Osteoblast (primary cell): ENCODE data around the gene UBE2H. TPM values are rescaled to one million over a fixed set of nuclear protein-coding genes. Genes with fewer than 3 reads are reported as not detected.
"Not testable (repeated sequence)": the region's sequence is repeated elsewhere in the genome, so short reads cannot be mapped to it uniquely, and the experiment has no call there.

ENCODE experiments used
- DNase-seq: peaks from one replicate; pipeline ENCODE4 v3.0.0; 2011; ENCODE audit warnings: low spot score, mixed read lengths; ENCODE audit not compliant: insufficient read length; ENCODE audit errors: missing footprints
- H2AFZ ChIP-seq: 2 replicates; pipeline ENCODE4 v1.6.0; 2011; ENCODE audit warnings: mild to moderate bottlenecking, low read length
- H3K27ac ChIP-seq: 2 replicates; pipeline ENCODE4 v1.5.1; 2011; ENCODE audit warnings: mild to moderate bottlenecking, low read depth, low read length, moderate library complexity
- H3K27me3 ChIP-seq: 2 replicates; pipeline ENCODE4 v1.6.0; 2012; ENCODE audit warnings: mild to moderate bottlenecking, control low read depth, inconsistent platforms, low read length, moderate library complexity; ENCODE audit not compliant: insufficient read depth
- H3K36me3 ChIP-seq: 2 replicates; pipeline ENCODE4 v1.5.1; 2011; ENCODE audit warnings: mild to moderate bottlenecking, low read length, control low read depth, moderate library complexity; ENCODE audit not compliant: insufficient read depth
- H3K4me1 ChIP-seq: 2 replicates; pipeline ENCODE4 v1.5.1; 2011; ENCODE audit warnings: mild to moderate bottlenecking, low read length, control low read depth, moderate library complexity; ENCODE audit not compliant: insufficient read depth
- H3K4me2 ChIP-seq: 2 replicates; pipeline ENCODE4 v1.6.0; 2011; ENCODE audit warnings: mild to moderate bottlenecking, low read length; ENCODE audit not compliant: insufficient read depth
- H3K4me3 ChIP-seq: fragments of 200-600 bp; sonication (generic); 3 replicates; pipeline ENCODE4 v1.5.1; 2012; ENCODE audit warnings: mild to moderate bottlenecking, low read length, inconsistent platforms; ENCODE audit not compliant: insufficient read depth
- H3K79me2 ChIP-seq: 2 replicates; pipeline ENCODE4 v1.6.0; 2012; ENCODE audit warnings: mild to moderate bottlenecking, low read length, control low read depth, inconsistent platforms; ENCODE audit not compliant: insufficient read depth
- H3K9me3 ChIP-seq: 2 replicates; pipeline ENCODE4 v1.5.1; 2011; ENCODE audit warnings: low read depth, low read length, control low read depth
- H4K20me1 ChIP-seq: 2 replicates; pipeline ENCODE4 v1.6.0; 2012; ENCODE audit warnings: mild to moderate bottlenecking, low read length, control low read depth; ENCODE audit not compliant: insufficient read depth
- CTCF ChIP-seq: IDR thresholded peaks from 2 replicates; pipeline ENCODE4 v1.5.1; 2011; ENCODE audit warnings: mild to moderate bottlenecking, low read depth, low read length, moderate library complexity; ENCODE audit errors: extremely low read depth
- total RNA-seq: library from RNA; depleted of rRNA; stranded (reverse); fragments of >200 nt; gene quantifications from 2 replicates; pipeline ENCODE4 v1.2.3, GENCODE V29; 2012

Gene UBE2H
- total RNA-seq, 1 donor: 61.2 TPM

- H3K4me2 ChIP-seq: peak overlapping the region; percentile 83
Observed at GRCh38 chr7:129828989-129829736, 123.6 kb downstream of the UBE2H start.

GRCh38 chr7:129828078-129828762, 124.5 kb downstream of the UBE2H start:
- peaks cover 6% of the 10 kb centered on the region for H3K36me3 ChIP-seq
- no peak overlapping the region for H2AFZ ChIP-seq
- H3K27ac ChIP-seq: no peak overlapping the region
- no peak overlapping the region for H3K4me3 ChIP-seq
- no peaks in the 10 kb centered on the region for H3K79me2 ChIP-seq
- H3K4me1 ChIP-seq: peaks cover 28% of the 10 kb centered on the region
- no peaks in the 10 kb centered on the region for H3K27me3 ChIP-seq
- no peaks in the 10 kb centered on the region for H4K20me1 ChIP-seq
- TF ChIP-seq CTCF: no peak
- H3K9me3 ChIP-seq: no peaks in the 10 kb centered on the region
- no peak for DNase-seq
- H3K4me2 ChIP-seq: no peak overlapping the region

More at GRCh38 chr7:129828989-129829736, 123.6 kb downstream of the UBE2H start:
- H3K27ac ChIP-seq: peak overlapping the region; percentile 93
- H3K9me3 ChIP-seq: no peaks in the 10 kb centered on the region
- H3K27me3 ChIP-seq: no peaks in the 10 kb centered on the region
- H3K4me3 ChIP-seq: no peak overlapping the region
- H3K36me3 ChIP-seq: peaks cover 11% of the 10 kb centered on the region
- no peaks in the 10 kb centered on the region for H4K20me1 ChIP-seq
- H3K79me2 ChIP-seq: no peaks in the 10 kb centered on the region
- TF ChIP-seq CTCF: no peak
- no peak for DNase-seq
- no peak overlapping the region for H2AFZ ChIP-seq
- peaks cover 28% of the 10 kb centered on the region for H3K4me1 ChIP-seq

GRCh38 chr7:129827467-129827990, 125.2 kb downstream of the UBE2H start:
- no peak overlapping the region for H2AFZ ChIP-seq
- no peaks in the 10 kb centered on the region for H3K27me3 ChIP-seq
- H3K9me3 ChIP-seq: no peaks in the 10 kb centered on the region
- H3K36me3 ChIP-seq: peaks cover 6% of the 10 kb centered on the region
- no peak overlapping the region for H3K4me3 ChIP-seq
- no peak overlapping the region for H3K27ac ChIP-seq
- no peaks in the 10 kb centered on the region for H4K20me1 ChIP-seq
- no peak for TF ChIP-seq CTCF
- no peaks in the 10 kb centered on the region for H3K79me2 ChIP-seq
- peaks cover 28% of the 10 kb centered on the region for H3K4me1 ChIP-seq
- H3K4me2 ChIP-seq: no peak overlapping the region
- no peak for DNase-seq

GRCh38 chr7:129826895-129827294, 125.9 kb downstream of the UBE2H start:
- not testable (repeated sequence) for H3K9me3 ChIP-seq, H4K20me1 ChIP-seq, H3K27ac ChIP-seq, H3K79me2 ChIP-seq, H3K27me3 ChIP-seq, H3K36me3 ChIP-seq, DNase-seq, H3K4me2 ChIP-seq, H3K4me3 ChIP-seq, H2AFZ ChIP-seq
- peaks cover 24% of the 10 kb centered on the region for H3K4me1 ChIP-seq
